ENCODE data around the gene OSCP1.
A peak's percentile ranks its signal among the peaks of the same experiment; 100 is the strongest.
"Not testable (repeated sequence)": the region's sequence is repeated elsewhere in the genome, so short reads cannot be mapped to it uniquely, and the experiment has no call there.

The OSCP1 gene, protein sequence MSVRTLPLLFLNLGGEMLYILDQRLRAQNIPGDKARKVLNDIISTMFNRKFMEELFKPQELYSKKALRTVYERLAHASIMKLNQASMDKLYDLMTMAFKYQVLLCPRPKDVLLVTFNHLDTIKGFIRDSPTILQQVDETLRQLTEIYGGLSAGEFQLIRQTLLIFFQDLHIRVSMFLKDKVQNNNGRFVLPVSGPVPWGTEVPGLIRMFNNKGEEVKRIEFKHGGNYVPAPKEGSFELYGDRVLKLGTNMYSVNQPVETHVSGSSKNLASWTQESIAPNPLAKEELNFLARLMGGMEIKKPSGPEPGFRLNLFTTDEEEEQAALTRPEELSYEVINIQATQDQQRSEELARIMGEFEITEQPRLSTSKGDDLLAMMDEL

GRCh38 chr1:36450270-36450918 is at the start of gene OSCP1:
OSCP1 (minus strand) TSS chr1:36450451; CDS start chr1:36450369, 82 bp downstream.
- peak; percentile 100 for DNase-seq (ENCODE audit: low spot score)

DNA sequence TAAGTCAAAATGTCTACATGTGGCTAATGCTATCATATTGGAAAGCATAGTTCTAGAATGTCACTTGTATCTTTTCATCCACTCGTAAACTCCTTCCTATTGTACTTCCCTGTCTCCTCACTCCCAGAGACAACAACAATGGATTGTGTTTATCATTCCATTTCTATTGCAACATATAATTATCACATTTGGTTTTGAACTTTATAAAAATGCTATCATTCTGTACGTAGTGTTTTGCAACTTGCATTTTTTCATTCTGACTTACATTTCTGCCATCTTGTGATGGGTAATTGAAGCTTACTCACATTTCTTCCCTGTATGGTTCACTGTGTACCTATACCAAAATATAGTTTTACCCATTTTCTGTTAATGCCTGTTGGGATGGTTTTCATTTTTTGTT is 47.0 kb upstream of the OSCP1 start:
- DNase-seq (ENCODE audit: low spot score) = no peak

GRCh38 chr1:36494971-36495370 is 44.7 kb upstream of the OSCP1 start:
- DNase-seq (ENCODE audit: low spot score) = no peak

DNA sequence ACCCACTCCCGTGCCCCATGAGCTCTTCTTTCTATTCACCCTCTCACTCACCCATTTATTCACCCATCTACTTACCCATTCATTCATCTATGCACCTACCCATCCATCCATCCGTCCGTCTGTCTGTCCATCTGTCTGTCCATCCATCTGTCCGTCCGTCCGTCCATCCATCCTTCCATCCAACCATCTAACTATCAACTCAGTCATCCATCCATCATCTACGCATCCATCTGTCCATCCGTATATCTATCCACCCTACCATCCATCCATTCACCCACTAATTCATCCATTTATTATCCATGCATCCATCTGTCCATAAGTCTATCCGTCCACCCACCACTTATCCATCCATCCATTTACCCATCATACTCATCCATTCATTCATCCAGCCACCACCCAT is 43.3 kb upstream of the OSCP1 start:
- DNase-seq (ENCODE audit: low spot score) = no peak

- DNase-seq (ENCODE audit: low spot score) = no peak
Measured at GRCh38 chr1:36492491-36492890, 42.2 kb upstream of the OSCP1 start.

- DNase-seq (ENCODE audit: low spot score) = not testable (repeated sequence)
Measured at GRCh38 chr1:36489258-36490051, 39.2 kb upstream of the OSCP1 start.

DNA sequence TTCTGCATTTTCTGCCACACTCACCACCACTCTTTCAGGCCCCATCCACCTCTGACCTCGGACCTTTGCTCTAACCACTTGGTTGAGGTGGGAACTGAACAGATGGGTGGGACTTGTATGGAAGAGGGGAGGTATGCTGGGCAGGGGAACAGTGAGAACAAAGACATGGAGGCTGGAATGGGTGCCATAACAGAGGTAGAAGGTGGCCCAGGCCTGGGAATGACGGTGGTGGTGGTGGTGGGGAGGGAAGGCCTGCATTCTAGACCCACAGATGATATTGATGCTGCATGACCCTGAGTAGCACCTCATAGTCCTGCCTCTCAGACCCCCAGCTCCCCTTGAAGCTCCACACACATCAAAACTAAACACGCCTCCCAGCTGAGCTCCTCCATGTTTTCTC is 37.7 kb upstream of the OSCP1 start:
- DNase-seq (ENCODE audit: low spot score) = no peak

- not testable (repeated sequence) for DNase-seq (ENCODE audit: low spot score)
Measured at GRCh38 chr1:36487336-36487725, 37.1 kb upstream of the OSCP1 start.

DNA sequence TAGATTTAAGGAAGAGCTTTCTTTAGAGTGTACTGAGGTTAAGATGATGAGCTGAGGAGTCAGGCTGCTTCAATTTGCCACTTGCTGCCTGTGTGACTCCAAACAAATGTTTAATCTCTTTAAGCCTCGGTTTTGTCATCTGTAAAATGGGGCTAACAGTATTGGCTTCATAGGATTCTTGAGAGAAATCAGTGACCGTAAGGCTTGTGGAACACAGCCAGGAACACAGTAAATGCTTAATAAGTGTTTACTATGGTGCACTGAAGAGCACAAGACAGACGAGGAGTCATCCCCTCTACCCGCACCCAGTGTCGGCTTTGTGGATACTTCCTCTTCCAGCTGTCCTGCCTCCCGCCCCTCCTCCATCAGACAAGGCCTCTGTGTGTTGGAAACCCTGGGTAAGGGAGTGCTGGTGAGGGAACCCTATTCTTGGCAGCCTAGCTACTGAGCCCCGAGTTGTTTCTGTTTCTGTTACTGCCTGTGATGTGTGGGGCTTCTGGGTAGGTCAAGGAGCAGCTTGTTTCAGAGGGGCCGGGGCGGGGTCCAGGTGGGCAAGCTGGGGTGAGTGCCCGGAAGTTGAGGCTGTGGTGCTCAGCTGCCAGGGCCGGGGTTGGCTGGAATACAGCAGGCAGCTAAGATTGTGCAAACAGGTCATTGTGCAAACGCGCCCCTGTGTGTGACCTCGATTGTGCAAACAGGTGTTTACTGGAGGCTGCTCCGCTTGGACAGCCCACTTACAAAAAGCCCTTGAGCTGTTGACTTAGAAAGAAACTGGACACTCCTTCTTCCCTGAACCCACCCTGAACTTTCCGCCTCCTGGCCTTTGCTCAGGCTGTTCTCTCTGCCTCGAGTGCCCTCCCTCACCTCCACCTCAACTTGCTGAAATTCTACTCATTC is 36.4 kb upstream of the OSCP1 start:
- no peak for DNase-seq (ENCODE audit: low spot score)

DNA sequence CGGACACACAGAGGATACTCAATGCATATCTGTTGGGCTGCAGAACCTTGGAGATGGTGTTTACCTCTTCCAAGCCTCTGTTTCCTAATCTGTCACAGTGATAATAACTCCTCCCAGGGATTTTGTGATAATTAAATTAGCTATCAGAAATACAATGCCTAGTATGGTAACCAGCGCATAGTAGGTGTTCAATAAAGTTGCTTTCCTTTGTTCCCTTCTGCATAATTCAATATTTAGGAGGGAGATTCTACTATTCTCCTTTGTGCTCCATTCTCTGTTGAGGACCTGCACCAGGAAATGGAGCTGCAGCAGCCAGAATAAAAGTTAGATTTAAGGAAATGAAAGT is 35.8 kb upstream of the OSCP1 start:
- DNase-seq (ENCODE audit: low spot score) = no peak

GRCh38 chr1:36484099-36484498 is 33.8 kb upstream of the OSCP1 start:
- DNase-seq (ENCODE audit: low spot score) = no peak

GRCh38 chr1:36482724-36483388 is 32.6 kb upstream of the OSCP1 start, which contains the start of gene CSF3R:
CSF3R (minus strand) TSS chr1:36482913; CDS start chr1:36479496, 3,417 bp downstream.
- no peak for DNase-seq (ENCODE audit: low spot score)

- DNase-seq (ENCODE audit: low spot score) = no peak
Measured at GRCh38 chr1:36481771-36482723, 31.8 kb upstream of the OSCP1 start.

- no peak for DNase-seq (ENCODE audit: low spot score)
Measured at GRCh38 chr1:36481091-36481490, 30.8 kb upstream of the OSCP1 start.

DNA sequence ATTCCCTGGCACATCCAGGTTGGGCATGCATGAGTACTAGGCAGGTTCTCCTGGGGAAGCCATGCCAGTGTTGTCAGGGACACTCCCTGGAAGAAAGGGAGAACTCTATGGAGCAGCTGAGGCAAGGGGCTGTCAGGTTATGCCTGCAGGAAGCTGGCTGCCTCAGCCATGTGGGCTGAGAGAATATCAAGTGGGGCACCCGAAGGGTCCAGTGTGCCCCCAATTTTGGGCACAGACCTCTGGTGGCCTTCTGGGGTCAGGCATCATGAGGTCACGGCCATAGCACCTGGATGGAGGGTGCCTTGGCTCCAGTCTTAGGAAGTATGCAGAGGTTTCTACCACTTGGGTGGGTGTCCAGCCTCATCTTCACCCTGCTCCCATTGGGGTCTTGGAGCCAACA is 29.9 kb upstream of the OSCP1 start:
- DNase-seq (ENCODE audit: low spot score) = no peak

DNA sequence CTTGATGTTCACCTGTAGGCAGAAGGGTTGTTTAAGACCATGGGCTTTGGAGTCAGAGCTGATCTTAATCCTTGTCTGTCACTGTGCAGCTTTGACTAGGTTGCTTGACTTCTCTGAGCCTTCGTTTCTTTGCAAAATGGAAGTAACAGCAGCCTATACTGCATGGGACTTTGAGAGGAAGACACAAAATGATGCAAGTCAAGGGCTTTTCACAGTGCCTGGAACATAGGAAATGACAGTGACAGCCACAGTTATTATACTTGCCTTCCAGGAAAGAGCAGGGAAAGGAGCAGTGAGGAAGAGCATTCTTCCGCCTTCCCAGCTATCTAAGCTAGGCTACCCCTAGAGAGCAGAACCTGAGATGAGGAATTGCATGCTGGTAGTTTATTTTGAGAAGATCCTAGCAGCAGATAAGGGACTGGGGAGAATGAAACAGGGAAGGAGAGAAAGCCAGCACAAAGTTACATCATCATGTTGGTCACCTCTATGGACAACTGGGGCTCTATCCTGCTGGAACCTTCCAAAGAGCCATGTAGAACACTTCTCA is 29.3 kb upstream of the OSCP1 start:
- no peak for DNase-seq (ENCODE audit: low spot score)

GRCh38 chr1:36477615-36478014 is 27.4 kb upstream of the OSCP1 start:
- DNase-seq (ENCODE audit: low spot score) = not testable (repeated sequence)

- no peak for DNase-seq (ENCODE audit: low spot score)
Measured at GRCh38 chr1:36476945-36477344, 26.7 kb upstream of the OSCP1 start.

GRCh38 chr1:36475910-36476604 is 25.8 kb upstream of the OSCP1 start:
- no peak for DNase-seq (ENCODE audit: low spot score)
